Nephron progenitor cell (in vitro differentiated cells): ENCODE measurements around the gene IL21R.

Experiments used
- DNase-seq: peaks from one replicate; pipeline ENCODE4 v3.0.0; 2021
- H3K27ac Mint-ChIP-seq: 2 replicates; pipeline ENCODE4 v1.8.0; 2021; ENCODE audit warnings: mild to moderate bottlenecking, moderate library complexity, mixed read lengths
- H3K27me3 Mint-ChIP-seq: 2 replicates; pipeline ENCODE4 v1.8.0; 2021; ENCODE audit warnings: mild to moderate bottlenecking, low read depth, mixed read lengths; ENCODE audit not compliant: poor library complexity
- H3K36me3 Mint-ChIP-seq: 2 replicates; pipeline ENCODE4 v1.8.0; 2021; ENCODE audit warnings: low read depth, mixed read lengths
- H3K4me1 Mint-ChIP-seq: 2 replicates; pipeline ENCODE4 v1.8.0; 2021; ENCODE audit warnings: mixed read lengths
- H3K4me3 Mint-ChIP-seq: 2 replicates; pipeline ENCODE4 v1.8.0; 2021; ENCODE audit warnings: mild to moderate bottlenecking, moderate library complexity, mixed read lengths
- H3K9me3 Mint-ChIP-seq: 2 replicates; pipeline ENCODE4 v1.8.0; 2021; ENCODE audit warnings: mild to moderate bottlenecking, moderate library complexity, mixed read lengths
- TF ChIP-seq, protein P1 (sequence below): fragments of 200-600 bp; sonication (generic); IDR thresholded peaks from 2 replicates; pipeline ENCODE4 v1.5.0; 2021; ENCODE audit warnings: antibody characterized with exemption

Gene IL21R

DNA sequence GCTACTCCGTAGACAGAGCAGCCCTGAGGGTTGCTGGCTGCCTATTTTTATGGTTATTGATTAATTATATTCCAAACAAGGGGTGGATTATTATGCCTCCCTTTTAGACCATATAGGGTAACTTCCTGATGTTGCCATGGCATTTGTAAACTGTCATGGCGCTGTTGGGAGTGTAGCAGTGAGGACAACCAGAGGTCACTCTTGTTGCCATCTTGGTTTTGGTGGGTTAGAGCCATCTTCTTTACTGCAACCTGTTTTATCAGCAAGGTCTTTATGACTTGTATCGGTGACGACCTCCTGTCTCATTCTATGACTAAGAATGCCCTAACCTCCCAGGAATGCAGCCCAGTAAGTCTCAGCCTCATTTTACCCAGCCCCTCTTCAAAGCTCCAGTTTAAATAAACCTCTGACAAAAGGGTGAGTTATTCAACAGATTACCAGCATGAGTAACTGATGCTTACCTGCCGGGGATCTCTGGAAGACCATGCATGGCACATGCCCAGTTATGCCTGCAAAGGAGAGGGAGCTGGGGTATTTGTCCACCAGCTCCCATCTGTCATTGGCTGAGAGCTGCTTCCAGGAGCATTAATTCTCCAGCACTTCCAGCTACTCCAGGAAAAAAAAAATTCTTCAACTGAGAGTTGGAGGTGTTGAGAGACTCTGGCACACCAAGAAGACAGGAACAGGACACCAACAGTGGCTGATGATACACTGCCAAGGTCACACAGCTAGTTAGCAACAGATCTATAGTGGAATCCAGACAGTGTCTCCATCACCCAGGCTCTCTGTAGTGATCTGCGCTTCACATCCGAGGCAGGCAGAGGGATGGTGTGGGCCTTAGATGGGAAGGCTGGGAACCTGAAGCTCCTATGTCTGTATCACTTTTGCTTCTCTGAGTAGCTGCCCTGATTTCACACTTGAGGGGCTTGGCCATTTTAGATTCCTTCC lies 36.6 kb upstream of the IL21R start:
- TF ChIP-seq, protein P1, sequence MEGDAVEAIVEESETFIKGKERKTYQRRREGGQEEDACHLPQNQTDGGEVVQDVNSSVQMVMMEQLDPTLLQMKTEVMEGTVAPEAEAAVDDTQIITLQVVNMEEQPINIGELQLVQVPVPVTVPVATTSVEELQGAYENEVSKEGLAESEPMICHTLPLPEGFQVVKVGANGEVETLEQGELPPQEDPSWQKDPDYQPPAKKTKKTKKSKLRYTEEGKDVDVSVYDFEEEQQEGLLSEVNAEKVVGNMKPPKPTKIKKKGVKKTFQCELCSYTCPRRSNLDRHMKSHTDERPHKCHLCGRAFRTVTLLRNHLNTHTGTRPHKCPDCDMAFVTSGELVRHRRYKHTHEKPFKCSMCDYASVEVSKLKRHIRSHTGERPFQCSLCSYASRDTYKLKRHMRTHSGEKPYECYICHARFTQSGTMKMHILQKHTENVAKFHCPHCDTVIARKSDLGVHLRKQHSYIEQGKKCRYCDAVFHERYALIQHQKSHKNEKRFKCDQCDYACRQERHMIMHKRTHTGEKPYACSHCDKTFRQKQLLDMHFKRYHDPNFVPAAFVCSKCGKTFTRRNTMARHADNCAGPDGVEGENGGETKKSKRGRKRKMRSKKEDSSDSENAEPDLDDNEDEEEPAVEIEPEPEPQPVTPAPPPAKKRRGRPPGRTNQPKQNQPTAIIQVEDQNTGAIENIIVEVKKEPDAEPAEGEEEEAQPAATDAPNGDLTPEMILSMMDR, result no peak
- H3K9me3 Mint-ChIP-seq, result peaks cover 4% of the 10 kb centered on the region
- H3K4me1 Mint-ChIP-seq, result no peaks in the 10 kb centered on the region
- no peak overlapping the region for H3K4me3 Mint-ChIP-seq
- no peak for DNase-seq
- no peaks in the 10 kb centered on the region for H3K36me3 Mint-ChIP-seq
- peaks cover 8% of the 10 kb centered on the region for H3K27me3 Mint-ChIP-seq
- H3K27ac Mint-ChIP-seq, result no peak overlapping the region

DNA sequence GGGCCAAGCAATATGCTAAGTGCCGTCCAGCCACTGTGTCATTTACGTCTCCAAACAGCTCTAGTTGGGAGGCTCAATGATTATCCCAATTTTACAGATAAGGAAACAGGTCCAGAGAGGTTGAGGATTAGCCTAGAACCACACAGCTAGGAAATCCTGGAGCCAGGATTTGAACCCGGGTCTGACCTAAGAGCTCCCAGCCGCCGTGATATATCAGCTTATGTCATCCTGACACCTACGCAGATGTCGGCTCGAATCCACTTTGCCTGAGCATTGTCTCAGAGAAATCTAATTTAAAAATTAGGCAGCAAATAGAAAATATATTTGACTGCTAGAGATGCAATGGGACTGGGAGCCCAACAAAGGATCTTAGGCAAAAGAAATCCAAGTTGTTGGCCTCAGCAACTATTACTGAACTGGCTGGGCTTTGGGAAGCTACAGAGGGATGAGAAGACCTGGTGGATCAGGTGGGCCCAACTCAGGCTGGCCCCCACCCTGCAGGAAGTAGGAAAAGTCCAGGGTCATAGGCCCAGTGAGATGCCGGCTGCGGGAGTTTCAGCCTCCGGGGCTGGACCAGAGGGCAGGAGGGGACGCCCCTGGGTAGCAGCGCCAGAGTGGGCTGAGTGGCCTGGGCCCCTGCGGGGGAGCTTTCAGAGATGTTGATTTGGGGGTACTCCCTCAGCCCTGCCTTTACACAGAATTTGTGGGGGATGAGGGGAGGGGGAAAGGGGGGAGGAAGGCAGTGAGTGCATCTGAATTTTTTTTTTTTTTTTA lies 35.1 kb upstream of the IL21R start:
- DNase-seq, result no peak
- no peak overlapping the region for H3K27ac Mint-ChIP-seq
- no peaks in the 10 kb centered on the region for H3K4me1 Mint-ChIP-seq
- TF ChIP-seq, protein P1, result no peak
- peaks cover 4% of the 10 kb centered on the region for H3K9me3 Mint-ChIP-seq
- peaks cover 8% of the 10 kb centered on the region for H3K27me3 Mint-ChIP-seq
- H3K4me3 Mint-ChIP-seq, result no peak overlapping the region
- H3K36me3 Mint-ChIP-seq, result no peaks in the 10 kb centered on the region

DNA sequence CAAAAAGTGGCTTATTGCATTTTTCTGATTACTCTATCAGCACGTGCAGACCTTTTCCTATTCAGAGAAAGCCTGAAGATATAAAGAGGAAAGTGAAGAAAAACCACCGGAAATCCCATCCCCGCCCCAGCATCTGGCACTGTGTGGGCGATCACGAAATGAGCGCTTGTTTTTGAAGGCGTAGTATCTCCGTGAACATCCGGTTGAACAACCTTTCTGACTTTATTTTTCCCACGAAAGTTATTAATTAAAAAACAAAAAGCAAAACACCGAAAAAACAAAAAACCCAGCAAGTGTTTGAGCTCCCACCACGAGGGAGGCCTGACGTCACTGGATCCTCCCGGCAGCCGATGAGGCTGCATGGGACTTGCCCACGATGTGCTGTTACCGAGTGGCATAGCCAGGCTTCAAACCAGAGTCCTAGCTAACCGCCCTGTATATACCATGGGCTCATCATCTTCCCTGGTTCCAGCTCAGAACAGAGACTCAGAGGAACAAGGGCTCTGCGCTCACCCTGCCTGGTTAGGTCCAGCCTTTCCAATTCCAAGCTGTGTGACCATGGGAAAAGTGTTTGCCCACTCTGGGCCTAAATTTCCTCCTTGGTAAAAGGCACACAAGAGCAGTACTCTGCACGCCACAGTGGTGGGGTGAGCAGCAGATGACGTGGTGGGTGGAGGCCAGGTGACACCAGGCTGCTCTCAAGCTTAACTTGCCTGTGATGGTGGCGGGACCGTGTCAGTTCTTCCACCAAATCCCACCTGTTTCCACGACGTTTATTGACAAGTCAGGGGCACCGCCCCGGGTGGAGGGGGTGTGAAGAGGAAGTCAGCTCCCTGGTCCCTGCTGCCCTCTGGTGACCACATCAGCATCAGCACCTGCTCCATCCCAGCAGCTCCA lies 34.3 kb upstream of the IL21R start:
- Mint-ChIP-seq H3K4me1 (no peaks in the 10 kb centered on the region), H3K4me3 (no peak overlapping the region), H3K27me3 (peaks cover 8% of the 10 kb centered on the region), H3K27ac (no peak overlapping the region), H3K9me3 (peaks cover 4% of the 10 kb centered on the region), H3K36me3 (no peaks in the 10 kb centered on the region)
- TF ChIP-seq, protein P1, result peak; percentile 58
- peak; percentile 71 for DNase-seq

DNA sequence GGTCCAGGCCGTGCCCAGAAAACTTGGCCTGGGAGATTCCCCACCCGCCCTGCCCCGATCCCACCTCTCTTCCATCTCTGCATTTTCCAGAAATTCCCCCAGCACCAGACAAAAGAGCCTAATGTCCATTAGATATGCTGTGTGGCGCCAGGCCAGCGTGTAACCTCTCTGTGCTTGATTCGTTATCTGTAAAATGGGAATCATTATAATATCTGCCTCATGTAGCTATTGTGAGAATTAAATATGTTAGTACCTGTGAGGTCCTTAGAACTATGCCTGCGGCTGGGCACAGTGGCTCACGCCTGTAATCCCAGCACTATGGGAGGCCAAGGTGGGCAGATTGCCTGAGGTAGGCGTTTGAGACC lies 33.6 kb upstream of the IL21R start:
- TF ChIP-seq, protein P1, result no peak
- H3K4me3 Mint-ChIP-seq, result no peak overlapping the region
- no peak for DNase-seq
- H3K4me1 Mint-ChIP-seq, result no peaks in the 10 kb centered on the region
- peaks cover 4% of the 10 kb centered on the region for H3K9me3 Mint-ChIP-seq
- H3K27me3 Mint-ChIP-seq, result peaks cover 8% of the 10 kb centered on the region
- no peak overlapping the region for H3K27ac Mint-ChIP-seq
- H3K36me3 Mint-ChIP-seq, result no peaks in the 10 kb centered on the region

DNA sequence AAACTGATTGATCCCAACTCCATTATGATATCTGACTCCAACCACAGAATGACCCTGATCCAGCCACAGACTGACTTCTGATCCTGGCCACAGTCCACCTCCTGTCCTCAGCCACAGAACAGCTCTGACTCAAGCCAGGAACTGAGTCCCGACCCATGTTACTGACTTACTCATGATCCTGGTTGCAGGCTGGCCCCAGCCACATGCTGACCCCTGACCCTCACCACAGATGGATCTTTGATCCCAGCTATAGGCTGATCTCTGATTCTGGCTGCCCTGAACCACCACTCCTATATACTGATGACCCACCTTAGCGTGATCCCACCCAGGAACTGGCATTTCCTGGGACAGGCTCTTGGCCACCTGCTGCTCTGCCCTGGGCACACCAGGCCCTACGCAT lies 32.2 kb upstream of the IL21R start:
- no peaks in the 10 kb centered on the region for H3K36me3 Mint-ChIP-seq
- H3K27ac Mint-ChIP-seq, result no peak overlapping the region
- peaks cover 8% of the 10 kb centered on the region for H3K27me3 Mint-ChIP-seq
- H3K9me3 Mint-ChIP-seq, result peaks cover 4% of the 10 kb centered on the region
- no peak for DNase-seq
- TF ChIP-seq, protein P1, result no peak
- H3K4me3 Mint-ChIP-seq, result no peak overlapping the region
- no peaks in the 10 kb centered on the region for H3K4me1 Mint-ChIP-seq
